GM12878 (cell line): ENCODE results near the gene PRKAR2B. TPM values are rescaled to one million over a fixed set of nuclear protein-coding genes. Genes with fewer than 3 reads are reported as not detected.

ENCODE experiments used
- ATAC-seq: fragments of 200-7000 bp; cut with Tn5 transposase; 3 replicates; pipeline ENCODE4 v1.9.1; 2020; ENCODE audit warnings: mild to moderate bottlenecking, moderate library complexity
- BruUV-seq: library from RNA; stranded (reverse); fragments of 400-500 nt; replicated peaks from 2 replicates; lab custom pipeline; 2021; lab: Mats Ljungman, UMichigan
- CTCF ChIA-PET: fragments of 300-600 bp; sonication (Branson Sonifier 250); formaldehyde crosslinking; extraction: SDS; loops from one replicate; lab custom pipeline; 2021; ENCODE audit warnings: inconsistent platforms; lab: Yijun Ruan, JAX
- POLR2A ChIA-PET: fragments of 350-600 bp; formaldehyde crosslinking; extraction: SDS; loops from one replicate; lab custom pipeline; 2021; ENCODE audit warnings: inconsistent platforms; lab: Charles Lee
- RAD21 ChIA-PET: fragments of 300-600 bp; sonication (Branson Sonifier 250); formaldehyde crosslinking; loops from one replicate; lab custom pipeline; 2023; ENCODE audit warnings: antibody characterized with exemption; ENCODE audit not compliant: unreplicated experiment; lab: Charles Lee
- SMC1A ChIA-PET: fragments of 300-600 bp; sonication (Branson Sonifier 250); formaldehyde crosslinking; loops from one replicate; lab custom pipeline; 2023; ENCODE audit not compliant: unreplicated experiment, uncharacterized antibody; lab: Charles Lee
- DNase-seq: peaks from one replicate; pipeline ENCODE4 v3.0.0-alpha.2; 2011; ENCODE audit warnings: low read depth, low spot score
- FAIRE-seq: peaks from 3 replicates; lab custom pipeline; 2011; peaks lifted over from hg19 to GRCh38; lab: Jason Lieb, UNC
- H2AFZ ChIP-seq: 2 replicates; pipeline ENCODE4 v1.6.0; 2011; ENCODE audit warnings: low read depth, low read length, control low read depth; ENCODE audit not compliant: control insufficient read depth
- H3K27ac ChIP-seq: 2 replicates; pipeline ENCODE4 v1.5.1; 2011; ENCODE audit warnings: control low read depth; ENCODE audit not compliant: control insufficient read depth, insufficient read depth
- H3K27me3 ChIP-seq, 2 experiments: replicated peaks in 1 of 2; 2 replicates each; pipeline versions ENCODE4 v1.6.0 to v1.6.1; 2011; ENCODE audit warnings: low read length in 1 of 2; ENCODE audit not compliant: control insufficient read depth in 2 of 2, insufficient read depth in 2 of 2
- H3K36me3 ChIP-seq, 2 experiments: 2 replicates each; pipeline ENCODE4 v1.5.1; 2011; ENCODE audit warnings: low read length in 1 of 2; ENCODE audit not compliant: control insufficient read depth in 2 of 2, insufficient read depth in 2 of 2
- H3K4me1 ChIP-seq: 2 replicates; pipeline ENCODE4 v1.6.1; 2011; ENCODE audit warnings: mild to moderate bottlenecking, low read length, moderate library complexity, mixed read lengths; ENCODE audit not compliant: control insufficient read depth, insufficient read depth
- H3K4me2 ChIP-seq: 2 replicates; pipeline ENCODE4 v1.6.0; 2011; ENCODE audit warnings: control low read depth; ENCODE audit not compliant: control insufficient read depth, insufficient read depth
- H3K4me3 ChIP-seq: fragments of 200-600 bp; sonication (generic); 2 replicates; pipeline ENCODE4 v1.5.1; 2016
- H3K79me2 ChIP-seq: 2 replicates; pipeline ENCODE4 v1.6.0; 2011; ENCODE audit warnings: low read length; ENCODE audit not compliant: control insufficient read depth, insufficient read depth
- H3K9ac ChIP-seq: 2 replicates; pipeline ENCODE4 v1.8.0; 2011; ENCODE audit warnings: low read length, control low read depth, mixed read lengths; ENCODE audit not compliant: control insufficient read depth, insufficient read depth
- H3K9me3 ChIP-seq: replicated peaks from 3 replicates; pipeline ENCODE4 v1.5.1; 2011; ENCODE audit warnings: mild to moderate bottlenecking, low read length; ENCODE audit not compliant: control insufficient read depth, insufficient read depth
- H4K20me1 ChIP-seq: 2 replicates; pipeline ENCODE4 v1.6.0; 2011; ENCODE audit not compliant: control insufficient read depth, insufficient read depth
- FOXK2 ChIP-seq: fragments of 450-650 bp; IDR thresholded peaks from 2 replicates; pipeline ENCODE4 v1.6.1; 2017; ENCODE audit warnings: mild to moderate bottlenecking, moderate library complexity
- NFYB ChIP-seq: IDR thresholded peaks from 2 replicates; pipeline ENCODE4 v1.6.1; 2011; ENCODE audit warnings: low read depth, mild to moderate bottlenecking, low read length, improper control_type of control experiment, moderate library complexity; ENCODE audit not compliant: insufficient read depth
- RFX5 ChIP-seq: IDR thresholded peaks from 2 replicates; pipeline ENCODE4 v1.6.1; 2011; ENCODE audit warnings: low read depth, low read length, improper control_type of control experiment
- ZBED1 ChIP-seq: IDR thresholded peaks from 2 replicates; pipeline ENCODE4 v1.6.1; 2016; ENCODE audit warnings: borderline replicate concordance
- WGBS: methylation state at CpG from one replicate; pipeline ENCODE4 v1.1.6; 2016; ENCODE audit warnings: low lambda C conversion rate; ENCODE audit not compliant: insufficient replicate concordance, insufficient coverage; ENCODE audit errors: missing lambda C conversion rate; 5-methylcytosine and 5-hydroxymethylcytosine counted together
- in situ Hi-C: fragments of 300-500 bp; cut with MboI; formaldehyde crosslinking; loops from 9 replicates; pipeline ENCODE4 v1.14.3; 2018; ENCODE audit warnings: mixed read lengths
- intact Hi-C: fragments of 100-400 bp; cut with micrococcal nuclease; formaldehyde crosslinking; loops from one replicate; pipeline ENCODE4 v1.14.2; 2022; ENCODE audit not compliant: unreplicated experiment
- polyA plus RNA-seq, 11 experiments: library from polyadenylated mRNA; depleted of rRNA in 4 of 11; unstranded in 6 of 11; stranded (reverse) in 5 of 11; fragments of >200 nt; fragmentation: Nextera tagmentation in 4 of 11; fragmentation: Illumina TruSeq in 1 of 11; extraction: Ambion mirVana in 4 of 11; extraction: Trizol in 1 of 11; gene quantifications; 1 replicate in 1 of 11; 2 replicates in 10 of 11; pipeline versions ENCODE4 v1.2.1 to v1.2.3, GENCODE V29; 2011 to 2016; ENCODE audit warnings: inconsistent platforms in 2 of 11, missing spikeins in 2 of 11, low read depth in 1 of 11
- total RNA-seq, 4 experiments: library from RNA; depleted of rRNA in 3 of 4; stranded (reverse); fragments of >200 nt in 3 of 4; fragmentation: Illumina TruSeq in 1 of 4; extraction: Trizol in 1 of 4; gene quantifications; 2 replicates each; pipeline versions ENCODE4 v1.2.1 to v1.2.3, GENCODE V29; 2013 to 2021
- TF ChIP-seq, protein P1 (sequence below): IDR thresholded peaks from 2 replicates; pipeline ENCODE4 v1.6.1; 2012; ENCODE audit warnings: low read depth, low read length, improper control_type of control experiment
- TF ChIP-seq, protein P2 (sequence below): fragments of 450-650 bp; formaldehyde crosslinking; IDR thresholded peaks from 2 replicates; pipeline ENCODE4 v1.5.0; 2022; ENCODE audit warnings: mild to moderate bottlenecking, missing genetic modification characterization
- TF ChIP-seq, protein P3 (sequence below): fragments of 450-650 bp; formaldehyde crosslinking; IDR thresholded peaks from 2 replicates; pipeline ENCODE4 v1.4.0; 2020; ENCODE audit warnings: mild to moderate bottlenecking, moderate library complexity

Gene PRKAR2B
- total and polyA plus RNA-seq, 10 of the 15 experiments (the other 5 are each of a cell fraction or from before 2014, with no cell fraction given) = 0.01 to 0.18 (median 0.04) TPM; not detected in 4

DNA sequence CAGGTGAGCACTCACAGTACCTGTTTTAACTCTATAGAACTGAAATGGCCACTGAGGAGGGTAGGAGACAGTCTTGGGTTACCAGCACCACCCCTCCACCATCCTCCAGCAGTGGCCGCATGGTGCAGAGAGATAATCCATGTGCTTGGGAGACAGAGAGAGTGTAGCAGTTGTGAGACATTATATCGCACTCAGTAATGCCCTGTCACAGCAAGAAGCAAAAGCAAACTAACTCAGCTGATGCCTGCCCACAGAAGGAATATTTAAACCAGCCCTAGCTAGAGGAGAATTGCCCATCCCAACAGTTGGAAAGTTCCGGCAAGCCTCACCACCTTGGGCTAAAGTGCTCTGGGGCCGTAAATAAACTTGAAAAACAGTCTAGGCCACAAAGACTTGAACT, 65.5 kb downstream of the PRKAR2B start:
- POLR2A ChIA-PET = no interaction called here
- Histone ChIP-seq H3K27ac (no peak overlapping the region), H2AFZ (no peak overlapping the region), H4K20me1 (no peaks in the 10 kb centered on the region), H3K36me3 (no peaks in the 10 kb centered on the region), H3K4me3 (no peak overlapping the region), H3K27me3 (no peaks in the 10 kb centered on the region), H3K4me1 (no peaks in the 10 kb centered on the region), H3K79me2 (no peaks in the 10 kb centered on the region), H3K9me3 (no peaks in the 10 kb centered on the region), H3K4me2 (no peak overlapping the region), H3K9ac (no peak overlapping the region)
- intact Hi-C loops = no loop called here
- FAIRE-seq (no peak), ATAC-seq (no peak), DNase-seq (no peak)
- CTCF ChIA-PET = interaction anchor here (1.5 kb wide), 1 partner anchor 12 kb away, joined by 4 read pairs; no protein-coding TSS in a partner anchor
- BruUV-seq = no TSS peak
- TF ChIP-seq FOXK2 (no peak), NFYB (no peak), ZBED1 (no peak), RFX5 (no peak)
- TF ChIP-seq, protein P1, sequence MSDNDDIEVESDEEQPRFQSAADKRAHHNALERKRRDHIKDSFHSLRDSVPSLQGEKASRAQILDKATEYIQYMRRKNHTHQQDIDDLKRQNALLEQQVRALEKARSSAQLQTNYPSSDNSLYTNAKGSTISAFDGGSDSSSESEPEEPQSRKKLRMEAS = no peak
- TF ChIP-seq, protein P2, sequence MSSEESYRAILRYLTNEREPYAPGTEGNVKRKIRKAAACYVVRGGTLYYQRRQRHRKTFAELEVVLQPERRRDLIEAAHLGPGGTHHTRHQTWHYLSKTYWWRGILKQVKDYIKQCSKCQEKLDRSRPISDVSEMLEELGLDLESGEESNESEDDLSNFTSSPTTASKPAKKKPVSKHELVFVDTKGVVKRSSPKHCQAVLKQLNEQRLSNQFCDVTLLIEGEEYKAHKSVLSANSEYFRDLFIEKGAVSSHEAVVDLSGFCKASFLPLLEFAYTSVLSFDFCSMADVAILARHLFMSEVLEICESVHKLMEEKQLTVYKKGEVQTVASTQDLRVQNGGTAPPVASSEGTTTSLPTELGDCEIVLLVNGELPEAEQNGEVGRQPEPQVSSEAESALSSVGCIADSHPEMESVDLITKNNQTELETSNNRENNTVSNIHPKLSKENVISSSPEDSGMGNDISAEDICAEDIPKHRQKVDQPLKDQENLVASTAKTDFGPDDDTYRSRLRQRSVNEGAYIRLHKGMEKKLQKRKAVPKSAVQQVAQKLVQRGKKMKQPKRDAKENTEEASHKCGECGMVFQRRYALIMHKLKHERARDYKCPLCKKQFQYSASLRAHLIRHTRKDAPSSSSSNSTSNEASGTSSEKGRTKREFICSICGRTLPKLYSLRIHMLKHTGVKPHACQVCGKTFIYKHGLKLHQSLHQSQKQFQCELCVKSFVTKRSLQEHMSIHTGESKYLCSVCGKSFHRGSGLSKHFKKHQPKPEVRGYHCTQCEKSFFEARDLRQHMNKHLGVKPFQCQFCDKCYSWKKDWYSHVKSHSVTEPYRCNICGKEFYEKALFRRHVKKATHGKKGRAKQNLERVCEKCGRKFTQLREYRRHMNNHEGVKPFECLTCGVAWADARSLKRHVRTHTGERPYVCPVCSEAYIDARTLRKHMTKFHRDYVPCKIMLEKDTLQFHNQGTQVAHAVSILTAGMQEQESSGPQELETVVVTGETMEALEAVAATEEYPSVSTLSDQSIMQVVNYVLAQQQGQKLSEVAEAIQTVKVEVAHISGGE (CRISPR knock-in tag) = no peak
- TF ChIP-seq, protein P3, sequence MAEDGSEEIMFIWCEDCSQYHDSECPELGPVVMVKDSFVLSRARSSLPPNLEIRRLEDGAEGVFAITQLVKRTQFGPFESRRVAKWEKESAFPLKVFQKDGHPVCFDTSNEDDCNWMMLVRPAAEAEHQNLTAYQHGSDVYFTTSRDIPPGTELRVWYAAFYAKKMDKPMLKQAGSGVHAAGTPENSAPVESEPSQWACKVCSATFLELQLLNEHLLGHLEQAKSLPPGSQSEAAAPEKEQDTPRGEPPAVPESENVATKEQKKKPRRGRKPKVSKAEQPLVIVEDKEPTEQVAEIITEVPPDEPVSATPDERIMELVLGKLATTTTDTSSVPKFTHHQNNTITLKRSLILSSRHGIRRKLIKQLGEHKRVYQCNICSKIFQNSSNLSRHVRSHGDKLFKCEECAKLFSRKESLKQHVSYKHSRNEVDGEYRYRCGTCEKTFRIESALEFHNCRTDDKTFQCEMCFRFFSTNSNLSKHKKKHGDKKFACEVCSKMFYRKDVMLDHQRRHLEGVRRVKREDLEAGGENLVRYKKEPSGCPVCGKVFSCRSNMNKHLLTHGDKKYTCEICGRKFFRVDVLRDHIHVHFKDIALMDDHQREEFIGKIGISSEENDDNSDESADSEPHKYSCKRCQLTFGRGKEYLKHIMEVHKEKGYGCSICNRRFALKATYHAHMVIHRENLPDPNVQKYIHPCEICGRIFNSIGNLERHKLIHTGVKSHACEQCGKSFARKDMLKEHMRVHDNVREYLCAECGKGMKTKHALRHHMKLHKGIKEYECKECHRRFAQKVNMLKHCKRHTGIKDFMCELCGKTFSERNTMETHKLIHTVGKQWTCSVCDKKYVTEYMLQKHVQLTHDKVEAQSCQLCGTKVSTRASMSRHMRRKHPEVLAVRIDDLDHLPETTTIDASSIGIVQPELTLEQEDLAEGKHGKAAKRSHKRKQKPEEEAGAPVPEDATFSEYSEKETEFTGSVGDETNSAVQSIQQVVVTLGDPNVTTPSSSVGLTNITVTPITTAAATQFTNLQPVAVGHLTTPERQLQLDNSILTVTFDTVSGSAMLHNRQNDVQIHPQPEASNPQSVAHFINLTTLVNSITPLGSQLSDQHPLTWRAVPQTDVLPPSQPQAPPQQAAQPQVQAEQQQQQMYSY (CRISPR knock-in tag) = no peak
- 78% methylated on average over 4 of the region's 4 CpGs for WGBS
- SMC1A ChIA-PET = interaction anchor here (1.0 kb wide), 1 partner anchor 12 kb away, joined by 3 read pairs; no protein-coding TSS in a partner anchor
- RAD21 ChIA-PET = no interaction called here
- in situ Hi-C loops = no loop called here
